ENCODE data around the gene APBA2. TPM values are rescaled to one million over a fixed set of nuclear protein-coding genes. Genes with fewer than 3 reads are reported as not detected.

Gene APBA2
- total and polyA plus RNA-seq, 2 of the 4 experiments (the other 2 are of a cell fraction) = 21.7 to 33.0 TPM

DNA sequence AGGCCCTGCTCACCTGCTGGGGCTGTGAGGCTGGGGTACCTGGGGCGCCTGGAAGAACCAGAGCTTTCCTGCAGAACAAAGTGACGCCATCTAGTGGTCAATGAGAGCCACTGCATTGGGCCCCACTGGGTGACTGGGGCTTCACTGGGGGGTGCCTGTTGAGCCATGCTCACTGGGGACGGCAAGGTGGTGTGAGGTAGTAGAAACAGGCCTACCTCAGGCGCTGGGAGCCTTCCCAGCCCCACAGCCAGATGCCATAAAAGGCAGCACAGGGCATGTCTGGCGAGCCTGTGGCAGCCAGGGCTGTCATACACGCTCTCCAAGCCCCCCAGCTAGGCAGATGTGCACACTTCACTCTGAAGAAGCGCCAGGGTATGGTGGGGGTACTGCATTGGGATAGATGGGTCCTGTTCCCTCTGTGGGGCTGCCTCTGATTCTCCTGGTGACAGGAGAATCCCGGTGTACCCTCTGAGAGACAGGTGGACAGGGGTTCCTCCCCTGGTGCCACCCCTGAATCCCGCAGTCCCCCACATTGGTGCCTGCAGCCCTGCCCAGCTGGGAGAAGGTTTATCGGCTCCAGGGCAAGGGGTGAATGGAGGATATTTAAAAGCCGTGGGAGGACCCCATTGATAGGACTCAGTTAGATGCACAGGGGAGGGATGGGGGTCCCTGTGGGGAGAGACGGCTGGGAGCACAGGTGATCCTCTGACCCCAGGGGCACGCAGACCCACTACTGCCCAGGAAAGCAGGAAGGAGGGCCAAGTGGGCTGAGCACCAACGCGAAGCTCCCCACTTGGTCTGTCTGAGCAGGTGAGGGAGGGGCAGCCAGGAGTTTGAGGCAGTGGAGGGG, 205.1 kb downstream of the APBA2 start:
- H3K27me3 ChIP-seq (ENCODE audit: control insufficient read depth, insufficient read depth, low read length) = no peaks in the 10 kb centered on the region
- no peak overlapping the region for H3K4ac ChIP-seq (ENCODE audit: low read depth, low read length)
- H3K9me3 ChIP-seq (ENCODE audit: control insufficient read depth, insufficient read depth, low read length) = no peaks in the 10 kb centered on the region
- DNase-seq (peak; percentile 11), ATAC-seq (ENCODE audit: low read depth) (peak; percentile 58)
- ChIA-PET CTCF (interaction anchor here (0.8 to 2.1 kb wide), 4 partner anchors 9 to 12 kb away, joined by 3 to 7 read pairs (median 4); no protein-coding TSS in a partner anchor), POLR2A (ENCODE audit: unreplicated experiment) (no interaction called here)
- no peak overlapping the region for H4K91ac ChIP-seq (ENCODE audit: insufficient read depth, low read depth, low read length)
- H2AK9ac ChIP-seq (replicated peaks; ENCODE audit: low read depth, low read length, poor library complexity) = peak overlapping the region; percentile 3
- no peak overlapping the region for H2AFZ ChIP-seq (replicated peaks; ENCODE audit: low read length, poor library complexity)
- no peaks in the 10 kb centered on the region for H3K36me3 ChIP-seq (ENCODE audit: control insufficient read depth, insufficient read depth, low read length)
- WGBS, 2 experiments (ENCODE audit: extremely low coverage in 2 of 2, insufficient read length in 1 of 2) = 74% methylated on average over 6 of the region's 15 CpGs; no CpG with 5 or more reads in 1 of the 2 experiments
- no peak overlapping the region for H2AK5ac ChIP-seq (ENCODE audit: low read depth, low read length)
- H3K9ac ChIP-seq (ENCODE audit: low read depth, low read length) = no peak overlapping the region
- H3K56ac ChIP-seq (ENCODE audit: extremely low read depth, insufficient read depth, low read length) = no peak overlapping the region
- H4K8ac ChIP-seq (ENCODE audit: low read depth in 2 of 2, low read length in 2 of 2) = no peak overlapping the region
- H3K79me1 ChIP-seq (ENCODE audit: low read depth in 1 of 2, low read length in 2 of 2) = 0 out of 4 replicates have a peak, but pooled peaks cover 0 to 2% of the 10 kb centered on the region in 2 experiments
- peaks cover 8% of the 10 kb centered on the region; the same call in 1 of the 2 replicates for H3K9me1 ChIP-seq (ENCODE audit: insufficient read depth, low read length)
- in situ Hi-C loops (cut with MboI; ENCODE audit: low sequenced_read_pairs) = no loop called here
- no peaks in the 10 kb centered on the region for H3K4me1 ChIP-seq (ENCODE audit: control insufficient read depth, insufficient read depth, low read length)
- H3K4me2 ChIP-seq (ENCODE audit: low read depth, low read length) = no peak overlapping the region
- no peak overlapping the region for H2BK15ac ChIP-seq (ENCODE audit: low read depth, low read length)
- no peak overlapping the region for H2BK5ac ChIP-seq (ENCODE audit: low read depth, low read length, poor library complexity, severe bottlenecking)
- H3K27ac ChIP-seq (ENCODE audit: insufficient read depth, low read length) = no peak overlapping the region
- no peak overlapping the region for H3K23ac ChIP-seq (ENCODE audit: low read depth, low read length)
- no peak overlapping the region for H2BK20ac ChIP-seq (ENCODE audit: low read depth, low read length)
- no TSS peak for BruUV-seq (replicated peaks)
- peaks cover 4% of the 10 kb centered on the region; the same call in 1 of the 2 replicates for H4K20me1 ChIP-seq (ENCODE audit: insufficient read depth, low read length)
- no peak overlapping the region for H3K14ac ChIP-seq (replicated peaks; ENCODE audit: low read depth, low read length)
- H4K5ac ChIP-seq (ENCODE audit: low read depth, low read length) = no peak overlapping the region
- H2BK120ac ChIP-seq (ENCODE audit: low read depth, low read length) = no peak overlapping the region
- H3K18ac ChIP-seq (ENCODE audit: low read depth, low read length) = no peak overlapping the region
- TF ChIP-seq RAD21 (IDR thresholded peaks at IDR 0.05; ENCODE audit: low read length) (peak; percentile 61), CTCF (conservative IDR thresholded peaks at IDR 0.05; ENCODE audit: low read depth, low read length) (peak; percentile 64), SMC3 (IDR thresholded peaks at IDR 0.05; ENCODE audit: low read depth, low read length) (peak; percentile 62)
- TF ChIP-seq, protein P1, sequence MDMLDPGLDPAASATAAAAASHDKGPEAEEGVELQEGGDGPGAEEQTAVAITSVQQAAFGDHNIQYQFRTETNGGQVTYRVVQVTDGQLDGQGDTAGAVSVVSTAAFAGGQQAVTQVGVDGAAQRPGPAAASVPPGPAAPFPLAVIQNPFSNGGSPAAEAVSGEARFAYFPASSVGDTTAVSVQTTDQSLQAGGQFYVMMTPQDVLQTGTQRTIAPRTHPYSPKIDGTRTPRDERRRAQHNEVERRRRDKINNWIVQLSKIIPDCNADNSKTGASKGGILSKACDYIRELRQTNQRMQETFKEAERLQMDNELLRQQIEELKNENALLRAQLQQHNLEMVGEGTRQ (IDR thresholded peaks at IDR 0.05; ENCODE audit: low read depth, low read length) = no peak
- H3K4me3 ChIP-seq (ENCODE audit: insufficient read depth, low read depth, low read length) = no peak overlapping the region
- intact Hi-C loops (cut with micrococcal nuclease) = loop anchor here (2.0 kb wide), 1 partner anchor 210 kb away; no protein-coding TSS in a partner anchor
- dilution Hi-C loops (cut with HindIII; ENCODE audit: low sequenced_read_pairs, unreplicated experiment) = no loop called here
